GM23338 (cell line): ENCODE data around the gene ZFP64.

Experiments
- CREB1 ChIP-seq: fragments of 250-450 bp; sonication (Bioruptor Pico); IDR thresholded peaks from 2 replicates; pipeline ENCODE4 v1.5.0; 2020; ENCODE audit warnings: low read depth, mild to moderate bottlenecking, moderate library complexity
- EZH2 ChIP-seq: fragments of 200-600 bp; sonication (generic); IDR thresholded peaks from one replicate; pipeline ENCODE4 v1.8.0; 2017; ENCODE audit warnings: antibody characterized with exemption, mild to moderate bottlenecking, low read depth; ENCODE audit not compliant: unreplicated experiment
- EZH2phosphoT487 ChIP-seq: fragments of 200-600 bp; sonication (generic); IDR thresholded peaks from one replicate; pipeline ENCODE4 v1.8.1; 2018; ENCODE audit warnings: antibody characterized with exemption; ENCODE audit not compliant: unreplicated experiment
- JUNB ChIP-seq: IDR thresholded peaks from one replicate; pipeline ENCODE4 v1.6.1; 2016; ENCODE audit warnings: antibody characterized with exemption; ENCODE audit not compliant: unreplicated experiment
- NANOG ChIP-seq: IDR thresholded peaks from 2 replicates; pipeline ENCODE4 v1.6.1; 2016; ENCODE audit warnings: antibody characterized with exemption, borderline replicate concordance
- POLR2AphosphoS5 ChIP-seq: IDR thresholded peaks from 2 replicates; pipeline ENCODE4 v1.6.1; 2016; ENCODE audit warnings: antibody characterized with exemption, low read depth
- STAT1 ChIP-seq: IDR thresholded peaks from one replicate; pipeline ENCODE4 v1.6.1; 2016; ENCODE audit warnings: antibody characterized with exemption; ENCODE audit not compliant: unreplicated experiment
- ZNF114 ChIP-seq: fragments of 250-450 bp; sonication (Bioruptor Pico); IDR thresholded peaks from 2 replicates; pipeline ENCODE4 v1.5.0; 2020; ENCODE audit warnings: mild to moderate bottlenecking, moderate library complexity
- ZNF331 ChIP-seq: fragments of 250-450 bp; sonication (Bioruptor Pico); IDR thresholded peaks from 2 replicates; pipeline ENCODE4 v1.5.0; 2020; ENCODE audit warnings: low read depth, mild to moderate bottlenecking, moderate library complexity
- TF ChIP-seq, protein P1 (sequence below), 2 experiments: fragments of 200-600 bp in 1 of 2; sonication (generic) in 1 of 2; conservative IDR thresholded peaks; 2 replicates each; pipeline versions ENCODE4 v1.5.1 to v1.6.1; 2016 to 2017; ENCODE audit warnings: antibody characterized with exemption in 2 of 2, low read depth in 2 of 2, mild to moderate bottlenecking in 2 of 2, moderate library complexity in 1 of 2
- TF ChIP-seq, protein P2 (sequence below): IDR thresholded peaks from one replicate; pipeline ENCODE4 v1.6.1; 2018; ENCODE audit warnings: antibody characterized with exemption; ENCODE audit not compliant: unreplicated experiment
- TF ChIP-seq, protein P3 (sequence below): IDR thresholded peaks from 2 replicates; pipeline ENCODE4 v1.6.1; 2016; ENCODE audit warnings: antibody characterized with exemption
- TF ChIP-seq, protein P4 (sequence below): fragments of 250-450 bp; sonication (Bioruptor Pico); IDR thresholded peaks from 2 replicates; pipeline ENCODE4 v1.5.0; 2020; ENCODE audit warnings: mild to moderate bottlenecking, moderate library complexity

DNA sequence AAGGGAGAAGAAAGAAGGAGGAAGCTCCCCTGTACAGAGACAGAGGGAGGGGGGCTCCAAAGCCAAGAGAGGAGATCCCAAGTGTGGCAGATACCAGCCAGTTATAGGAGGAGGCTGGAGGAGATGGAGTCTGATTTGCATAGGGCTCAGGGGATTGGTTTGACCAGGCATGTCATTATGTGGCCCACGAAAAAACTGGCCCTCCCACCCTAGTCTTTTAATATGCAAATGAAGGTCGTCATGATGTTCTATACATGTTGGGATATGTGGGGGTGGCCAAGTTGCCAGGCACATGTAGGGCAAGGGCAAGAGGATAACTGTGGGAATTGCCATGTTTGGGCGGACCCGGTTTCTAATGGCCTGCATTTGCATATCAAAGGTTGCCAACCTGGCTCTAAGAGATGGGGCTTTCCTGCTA lies 17.6 kb upstream of the ZFP64 start:
- TF ChIP-seq, protein P1, sequence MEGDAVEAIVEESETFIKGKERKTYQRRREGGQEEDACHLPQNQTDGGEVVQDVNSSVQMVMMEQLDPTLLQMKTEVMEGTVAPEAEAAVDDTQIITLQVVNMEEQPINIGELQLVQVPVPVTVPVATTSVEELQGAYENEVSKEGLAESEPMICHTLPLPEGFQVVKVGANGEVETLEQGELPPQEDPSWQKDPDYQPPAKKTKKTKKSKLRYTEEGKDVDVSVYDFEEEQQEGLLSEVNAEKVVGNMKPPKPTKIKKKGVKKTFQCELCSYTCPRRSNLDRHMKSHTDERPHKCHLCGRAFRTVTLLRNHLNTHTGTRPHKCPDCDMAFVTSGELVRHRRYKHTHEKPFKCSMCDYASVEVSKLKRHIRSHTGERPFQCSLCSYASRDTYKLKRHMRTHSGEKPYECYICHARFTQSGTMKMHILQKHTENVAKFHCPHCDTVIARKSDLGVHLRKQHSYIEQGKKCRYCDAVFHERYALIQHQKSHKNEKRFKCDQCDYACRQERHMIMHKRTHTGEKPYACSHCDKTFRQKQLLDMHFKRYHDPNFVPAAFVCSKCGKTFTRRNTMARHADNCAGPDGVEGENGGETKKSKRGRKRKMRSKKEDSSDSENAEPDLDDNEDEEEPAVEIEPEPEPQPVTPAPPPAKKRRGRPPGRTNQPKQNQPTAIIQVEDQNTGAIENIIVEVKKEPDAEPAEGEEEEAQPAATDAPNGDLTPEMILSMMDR (conservative IDR thresholded peaks at IDR 0.05; ENCODE audit: low read depth in 2 of 2), result no peak
- TF ChIP-seq, protein P2, sequence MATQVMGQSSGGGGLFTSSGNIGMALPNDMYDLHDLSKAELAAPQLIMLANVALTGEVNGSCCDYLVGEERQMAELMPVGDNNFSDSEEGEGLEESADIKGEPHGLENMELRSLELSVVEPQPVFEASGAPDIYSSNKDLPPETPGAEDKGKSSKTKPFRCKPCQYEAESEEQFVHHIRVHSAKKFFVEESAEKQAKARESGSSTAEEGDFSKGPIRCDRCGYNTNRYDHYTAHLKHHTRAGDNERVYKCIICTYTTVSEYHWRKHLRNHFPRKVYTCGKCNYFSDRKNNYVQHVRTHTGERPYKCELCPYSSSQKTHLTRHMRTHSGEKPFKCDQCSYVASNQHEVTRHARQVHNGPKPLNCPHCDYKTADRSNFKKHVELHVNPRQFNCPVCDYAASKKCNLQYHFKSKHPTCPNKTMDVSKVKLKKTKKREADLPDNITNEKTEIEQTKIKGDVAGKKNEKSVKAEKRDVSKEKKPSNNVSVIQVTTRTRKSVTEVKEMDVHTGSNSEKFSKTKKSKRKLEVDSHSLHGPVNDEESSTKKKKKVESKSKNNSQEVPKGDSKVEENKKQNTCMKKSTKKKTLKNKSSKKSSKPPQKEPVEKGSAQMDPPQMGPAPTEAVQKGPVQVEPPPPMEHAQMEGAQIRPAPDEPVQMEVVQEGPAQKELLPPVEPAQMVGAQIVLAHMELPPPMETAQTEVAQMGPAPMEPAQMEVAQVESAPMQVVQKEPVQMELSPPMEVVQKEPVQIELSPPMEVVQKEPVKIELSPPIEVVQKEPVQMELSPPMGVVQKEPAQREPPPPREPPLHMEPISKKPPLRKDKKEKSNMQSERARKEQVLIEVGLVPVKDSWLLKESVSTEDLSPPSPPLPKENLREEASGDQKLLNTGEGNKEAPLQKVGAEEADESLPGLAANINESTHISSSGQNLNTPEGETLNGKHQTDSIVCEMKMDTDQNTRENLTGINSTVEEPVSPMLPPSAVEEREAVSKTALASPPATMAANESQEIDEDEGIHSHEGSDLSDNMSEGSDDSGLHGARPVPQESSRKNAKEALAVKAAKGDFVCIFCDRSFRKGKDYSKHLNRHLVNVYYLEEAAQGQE, result no peak
- no peak for TF ChIP-seq EZH2phosphoT487
- TF ChIP-seq CREB1 (CRISPR knock-in tag), result peak; percentile 67
- TF ChIP-seq, protein P3, sequence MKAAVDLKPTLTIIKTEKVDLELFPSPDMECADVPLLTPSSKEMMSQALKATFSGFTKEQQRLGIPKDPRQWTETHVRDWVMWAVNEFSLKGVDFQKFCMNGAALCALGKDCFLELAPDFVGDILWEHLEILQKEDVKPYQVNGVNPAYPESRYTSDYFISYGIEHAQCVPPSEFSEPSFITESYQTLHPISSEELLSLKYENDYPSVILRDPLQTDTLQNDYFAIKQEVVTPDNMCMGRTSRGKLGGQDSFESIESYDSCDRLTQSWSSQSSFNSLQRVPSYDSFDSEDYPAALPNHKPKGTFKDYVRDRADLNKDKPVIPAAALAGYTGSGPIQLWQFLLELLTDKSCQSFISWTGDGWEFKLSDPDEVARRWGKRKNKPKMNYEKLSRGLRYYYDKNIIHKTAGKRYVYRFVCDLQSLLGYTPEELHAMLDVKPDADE, result no peak
- no peak for TF ChIP-seq EZH2
- no peak for TF ChIP-seq POLR2AphosphoS5
- TF ChIP-seq STAT1, result no peak
- TF ChIP-seq JUNB, result no peak
- TF ChIP-seq ZNF114 (CRISPR knock-in tag), result peak; percentile 70; the same call in 1 of the 2 replicates
- TF ChIP-seq, protein P4, sequence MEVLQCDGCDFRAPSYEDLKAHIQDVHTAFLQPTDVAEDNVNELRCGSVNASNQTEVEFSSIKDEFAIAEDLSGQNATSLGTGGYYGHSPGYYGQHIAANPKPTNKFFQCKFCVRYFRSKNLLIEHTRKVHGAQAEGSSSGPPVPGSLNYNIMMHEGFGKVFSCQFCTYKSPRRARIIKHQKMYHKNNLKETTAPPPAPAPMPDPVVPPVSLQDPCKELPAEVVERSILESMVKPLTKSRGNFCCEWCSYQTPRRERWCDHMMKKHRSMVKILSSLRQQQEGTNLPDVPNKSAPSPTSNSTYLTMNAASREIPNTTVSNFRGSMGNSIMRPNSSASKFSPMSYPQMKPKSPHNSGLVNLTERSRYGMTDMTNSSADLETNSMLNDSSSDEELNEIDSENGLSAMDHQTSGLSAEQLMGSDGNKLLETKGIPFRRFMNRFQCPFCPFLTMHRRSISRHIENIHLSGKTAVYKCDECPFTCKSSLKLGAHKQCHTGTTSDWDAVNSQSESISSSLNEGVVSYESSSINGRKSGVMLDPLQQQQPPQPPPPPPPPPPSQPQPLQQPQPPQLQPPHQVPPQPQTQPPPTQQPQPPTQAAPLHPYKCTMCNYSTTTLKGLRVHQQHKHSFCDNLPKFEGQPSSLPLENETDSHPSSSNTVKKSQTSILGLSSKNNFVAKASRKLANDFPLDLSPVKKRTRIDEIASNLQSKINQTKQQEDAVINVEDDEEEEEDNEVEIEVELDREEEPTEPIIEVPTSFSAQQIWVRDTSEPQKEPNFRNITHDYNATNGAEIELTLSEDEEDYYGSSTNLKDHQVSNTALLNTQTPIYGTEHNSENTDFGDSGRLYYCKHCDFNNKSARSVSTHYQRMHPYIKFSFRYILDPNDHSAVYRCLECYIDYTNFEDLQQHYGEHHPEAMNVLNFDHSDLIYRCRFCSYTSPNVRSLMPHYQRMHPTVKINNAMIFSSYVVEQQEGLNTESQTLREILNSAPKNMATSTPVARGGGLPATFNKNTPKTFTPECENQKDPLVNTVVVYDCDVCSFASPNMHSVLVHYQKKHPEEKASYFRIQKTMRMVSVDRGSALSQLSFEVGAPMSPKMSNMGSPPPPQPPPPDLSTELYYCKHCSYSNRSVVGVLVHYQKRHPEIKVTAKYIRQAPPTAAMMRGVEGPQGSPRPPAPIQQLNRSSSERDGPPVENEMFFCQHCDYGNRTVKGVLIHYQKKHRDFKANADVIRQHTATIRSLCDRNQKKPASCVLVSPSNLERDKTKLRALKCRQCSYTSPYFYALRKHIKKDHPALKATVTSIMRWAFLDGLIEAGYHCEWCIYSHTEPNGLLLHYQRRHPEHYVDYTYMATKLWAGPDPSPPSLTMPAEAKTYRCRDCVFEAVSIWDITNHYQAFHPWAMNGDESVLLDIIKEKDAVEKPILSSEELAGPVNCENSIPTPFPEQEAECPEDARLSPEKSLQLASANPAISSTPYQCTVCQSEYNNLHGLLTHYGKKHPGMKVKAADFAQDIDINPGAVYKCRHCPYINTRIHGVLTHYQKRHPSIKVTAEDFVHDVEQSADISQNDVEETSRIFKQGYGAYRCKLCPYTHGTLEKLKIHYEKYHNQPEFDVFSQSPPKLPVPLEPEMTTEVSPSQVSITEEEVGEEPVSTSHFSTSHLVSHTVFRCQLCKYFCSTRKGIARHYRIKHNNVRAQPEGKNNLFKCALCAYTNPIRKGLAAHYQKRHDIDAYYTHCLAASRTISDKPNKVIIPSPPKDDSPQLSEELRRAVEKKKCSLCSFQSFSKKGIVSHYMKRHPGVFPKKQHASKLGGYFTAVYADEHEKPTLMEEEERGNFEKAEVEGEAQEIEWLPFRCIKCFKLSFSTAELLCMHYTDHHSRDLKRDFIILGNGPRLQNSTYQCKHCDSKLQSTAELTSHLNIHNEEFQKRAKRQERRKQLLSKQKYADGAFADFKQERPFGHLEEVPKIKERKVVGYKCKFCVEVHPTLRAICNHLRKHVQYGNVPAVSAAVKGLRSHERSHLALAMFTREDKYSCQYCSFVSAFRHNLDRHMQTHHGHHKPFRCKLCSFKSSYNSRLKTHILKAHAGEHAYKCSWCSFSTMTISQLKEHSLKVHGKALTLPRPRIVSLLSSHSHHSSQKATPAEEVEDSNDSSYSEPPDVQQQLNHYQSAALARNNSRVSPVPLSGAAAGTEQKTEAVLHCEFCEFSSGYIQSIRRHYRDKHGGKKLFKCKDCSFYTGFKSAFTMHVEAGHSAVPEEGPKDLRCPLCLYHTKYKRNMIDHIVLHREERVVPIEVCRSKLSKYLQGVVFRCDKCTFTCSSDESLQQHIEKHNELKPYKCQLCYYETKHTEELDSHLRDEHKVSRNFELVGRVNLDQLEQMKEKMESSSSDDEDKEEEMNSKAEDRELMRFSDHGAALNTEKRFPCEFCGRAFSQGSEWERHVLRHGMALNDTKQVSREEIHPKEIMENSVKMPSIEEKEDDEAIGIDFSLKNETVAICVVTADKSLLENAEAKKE, result peak; percentile 65; the same call in 1 of the 2 replicates
- no peak for TF ChIP-seq ZNF331 (CRISPR knock-in tag)
- no peak for TF ChIP-seq NANOG
